ENCODE results near the gene ARF4. TPM values are rescaled to one million over a fixed set of nuclear protein-coding genes. Genes with fewer than 3 reads are reported as not detected.

ARF4 gene
- total and polyA plus RNA-seq, 2 experiments from 2014 or later, result 144 to 249 TPM

DNA sequence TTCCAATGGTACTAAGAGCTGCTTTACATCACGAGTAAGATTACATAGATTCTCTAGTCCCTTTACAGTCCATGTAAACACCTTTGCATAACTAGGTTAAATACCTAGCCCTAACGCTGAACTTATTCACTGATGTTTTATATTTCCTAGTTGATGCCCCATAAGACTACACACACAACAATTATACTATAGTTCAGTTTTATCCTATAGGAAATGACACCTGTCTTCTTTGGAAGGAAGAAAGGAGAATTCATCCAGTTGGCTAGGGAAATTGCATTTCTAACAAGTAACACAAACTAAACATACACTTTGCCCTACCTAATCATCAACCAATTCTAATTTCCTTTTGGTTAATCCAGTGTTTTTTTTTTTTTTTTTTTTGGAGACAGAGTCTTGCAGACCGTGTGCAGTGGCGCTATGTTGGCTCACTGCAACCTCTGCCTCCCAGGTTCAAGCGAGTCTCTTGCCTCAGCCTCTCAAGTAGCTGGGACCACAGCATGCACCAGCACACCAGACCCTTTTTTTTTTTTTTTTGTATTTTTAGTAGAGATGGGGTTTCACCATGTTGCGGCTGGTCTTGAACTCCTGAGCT lies 27.2 kb downstream of the ARF4 start (continued):
- TF ChIP-seq, protein P1, sequence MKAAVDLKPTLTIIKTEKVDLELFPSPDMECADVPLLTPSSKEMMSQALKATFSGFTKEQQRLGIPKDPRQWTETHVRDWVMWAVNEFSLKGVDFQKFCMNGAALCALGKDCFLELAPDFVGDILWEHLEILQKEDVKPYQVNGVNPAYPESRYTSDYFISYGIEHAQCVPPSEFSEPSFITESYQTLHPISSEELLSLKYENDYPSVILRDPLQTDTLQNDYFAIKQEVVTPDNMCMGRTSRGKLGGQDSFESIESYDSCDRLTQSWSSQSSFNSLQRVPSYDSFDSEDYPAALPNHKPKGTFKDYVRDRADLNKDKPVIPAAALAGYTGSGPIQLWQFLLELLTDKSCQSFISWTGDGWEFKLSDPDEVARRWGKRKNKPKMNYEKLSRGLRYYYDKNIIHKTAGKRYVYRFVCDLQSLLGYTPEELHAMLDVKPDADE (IDR thresholded peaks at IDR 0.05), result no peak
- TF ChIP-seq POLR2AphosphoS5 (IDR thresholded peaks at IDR 0.05; ENCODE audit: low read depth), result no peak
- no peak for TF ChIP-seq JUNB (IDR thresholded peaks at IDR 0.05; ENCODE audit: unreplicated experiment)
- no peak for TF ChIP-seq ZNF331 (CRISPR knock-in tag; IDR thresholded peaks at IDR 0.05; ENCODE audit: low read depth)
- no peak for TF ChIP-seq CREB1 (CRISPR knock-in tag; IDR thresholded peaks at IDR 0.05; ENCODE audit: low read depth)
- no peak for TF ChIP-seq NANOG (IDR thresholded peaks at IDR 0.05; ENCODE audit: borderline replicate concordance)
- TF ChIP-seq ZNF114 (CRISPR knock-in tag; IDR thresholded peaks at IDR 0.05), result no peak

DNA sequence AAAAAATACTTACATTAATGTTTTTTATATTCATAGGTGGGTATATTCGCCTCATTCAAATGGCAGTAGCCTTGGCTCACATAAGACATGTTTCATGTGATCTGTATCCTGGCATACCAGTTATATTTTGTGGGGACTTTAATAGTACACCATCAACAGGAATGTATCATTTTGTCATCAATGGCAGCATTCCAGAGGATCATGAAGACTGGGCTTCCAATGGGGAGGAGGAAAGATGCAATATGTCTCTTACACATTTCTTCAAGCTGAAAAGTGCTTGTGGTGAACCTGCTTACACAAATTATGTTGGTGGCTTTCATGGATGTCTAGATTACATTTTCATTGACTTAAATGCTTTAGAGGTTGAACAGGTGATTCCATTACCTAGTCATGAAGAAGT lies 37.6 kb downstream of the ARF4 start:
- Mint-ChIP-seq H3K36me3 (ENCODE audit: low read depth) (peaks cover 19% of the 10 kb centered on the region), H3K4me1 (peaks cover 17% of the 10 kb centered on the region; the same call in 2 of the 3 replicates), H3K4me3 (no peak overlapping the region), H3K27ac (no peak overlapping the region), H3K27me3 (ENCODE audit: insufficient read depth, low read depth, poor library complexity) (peaks cover 4% of the 10 kb centered on the region), H3K9me3 (no peaks in the 10 kb centered on the region)
- Histone ChIP-seq H3K9me2 (ENCODE audit: insufficient read depth) (no peaks in the 10 kb centered on the region), H4K20me1 (replicated peaks; ENCODE audit: insufficient read depth) (0 out of 2 replicates have a peak, but pooled peaks cover 4% of the 10 kb centered on the region), H3K4me2 (no peak overlapping the region), H3F3A (replicated peaks; ENCODE audit: low read depth) (peaks cover 12% of the 10 kb centered on the region; the same call in 1 of the 2 replicates), H3K4me3 (no peak overlapping the region), H2AFZ (no peak overlapping the region), H3K27ac (ENCODE audit: low read depth) (no peak overlapping the region), H3K4me1 (ENCODE audit: insufficient read depth) (peaks cover 9% of the 10 kb centered on the region), H3K36me3 (ENCODE audit: insufficient read depth) (no peaks in the 10 kb centered on the region; the same call in 1 of the 2 replicates), H3K79me2 (replicated peaks; ENCODE audit: insufficient read depth) (peaks cover 17% of the 10 kb centered on the region), H3K27me3 (ENCODE audit: insufficient read depth) (peaks cover 14% of the 10 kb centered on the region; the same call in 1 of the 2 replicates)
- ATAC-seq (no peak), DNase-seq (ENCODE audit: low spot score) (no peak)
- TF ChIP-seq EZH2 (IDR thresholded peaks at IDR 0.05; ENCODE audit: low read depth, unreplicated experiment), result no peak
- TF ChIP-seq POLR2AphosphoS5 (IDR thresholded peaks at IDR 0.05; ENCODE audit: low read depth), result no peak
- TF ChIP-seq, protein P2, sequence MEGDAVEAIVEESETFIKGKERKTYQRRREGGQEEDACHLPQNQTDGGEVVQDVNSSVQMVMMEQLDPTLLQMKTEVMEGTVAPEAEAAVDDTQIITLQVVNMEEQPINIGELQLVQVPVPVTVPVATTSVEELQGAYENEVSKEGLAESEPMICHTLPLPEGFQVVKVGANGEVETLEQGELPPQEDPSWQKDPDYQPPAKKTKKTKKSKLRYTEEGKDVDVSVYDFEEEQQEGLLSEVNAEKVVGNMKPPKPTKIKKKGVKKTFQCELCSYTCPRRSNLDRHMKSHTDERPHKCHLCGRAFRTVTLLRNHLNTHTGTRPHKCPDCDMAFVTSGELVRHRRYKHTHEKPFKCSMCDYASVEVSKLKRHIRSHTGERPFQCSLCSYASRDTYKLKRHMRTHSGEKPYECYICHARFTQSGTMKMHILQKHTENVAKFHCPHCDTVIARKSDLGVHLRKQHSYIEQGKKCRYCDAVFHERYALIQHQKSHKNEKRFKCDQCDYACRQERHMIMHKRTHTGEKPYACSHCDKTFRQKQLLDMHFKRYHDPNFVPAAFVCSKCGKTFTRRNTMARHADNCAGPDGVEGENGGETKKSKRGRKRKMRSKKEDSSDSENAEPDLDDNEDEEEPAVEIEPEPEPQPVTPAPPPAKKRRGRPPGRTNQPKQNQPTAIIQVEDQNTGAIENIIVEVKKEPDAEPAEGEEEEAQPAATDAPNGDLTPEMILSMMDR (conservative IDR thresholded peaks at IDR 0.05; ENCODE audit: low read depth in 2 of 2), result no peak
- TF ChIP-seq, protein P3, sequence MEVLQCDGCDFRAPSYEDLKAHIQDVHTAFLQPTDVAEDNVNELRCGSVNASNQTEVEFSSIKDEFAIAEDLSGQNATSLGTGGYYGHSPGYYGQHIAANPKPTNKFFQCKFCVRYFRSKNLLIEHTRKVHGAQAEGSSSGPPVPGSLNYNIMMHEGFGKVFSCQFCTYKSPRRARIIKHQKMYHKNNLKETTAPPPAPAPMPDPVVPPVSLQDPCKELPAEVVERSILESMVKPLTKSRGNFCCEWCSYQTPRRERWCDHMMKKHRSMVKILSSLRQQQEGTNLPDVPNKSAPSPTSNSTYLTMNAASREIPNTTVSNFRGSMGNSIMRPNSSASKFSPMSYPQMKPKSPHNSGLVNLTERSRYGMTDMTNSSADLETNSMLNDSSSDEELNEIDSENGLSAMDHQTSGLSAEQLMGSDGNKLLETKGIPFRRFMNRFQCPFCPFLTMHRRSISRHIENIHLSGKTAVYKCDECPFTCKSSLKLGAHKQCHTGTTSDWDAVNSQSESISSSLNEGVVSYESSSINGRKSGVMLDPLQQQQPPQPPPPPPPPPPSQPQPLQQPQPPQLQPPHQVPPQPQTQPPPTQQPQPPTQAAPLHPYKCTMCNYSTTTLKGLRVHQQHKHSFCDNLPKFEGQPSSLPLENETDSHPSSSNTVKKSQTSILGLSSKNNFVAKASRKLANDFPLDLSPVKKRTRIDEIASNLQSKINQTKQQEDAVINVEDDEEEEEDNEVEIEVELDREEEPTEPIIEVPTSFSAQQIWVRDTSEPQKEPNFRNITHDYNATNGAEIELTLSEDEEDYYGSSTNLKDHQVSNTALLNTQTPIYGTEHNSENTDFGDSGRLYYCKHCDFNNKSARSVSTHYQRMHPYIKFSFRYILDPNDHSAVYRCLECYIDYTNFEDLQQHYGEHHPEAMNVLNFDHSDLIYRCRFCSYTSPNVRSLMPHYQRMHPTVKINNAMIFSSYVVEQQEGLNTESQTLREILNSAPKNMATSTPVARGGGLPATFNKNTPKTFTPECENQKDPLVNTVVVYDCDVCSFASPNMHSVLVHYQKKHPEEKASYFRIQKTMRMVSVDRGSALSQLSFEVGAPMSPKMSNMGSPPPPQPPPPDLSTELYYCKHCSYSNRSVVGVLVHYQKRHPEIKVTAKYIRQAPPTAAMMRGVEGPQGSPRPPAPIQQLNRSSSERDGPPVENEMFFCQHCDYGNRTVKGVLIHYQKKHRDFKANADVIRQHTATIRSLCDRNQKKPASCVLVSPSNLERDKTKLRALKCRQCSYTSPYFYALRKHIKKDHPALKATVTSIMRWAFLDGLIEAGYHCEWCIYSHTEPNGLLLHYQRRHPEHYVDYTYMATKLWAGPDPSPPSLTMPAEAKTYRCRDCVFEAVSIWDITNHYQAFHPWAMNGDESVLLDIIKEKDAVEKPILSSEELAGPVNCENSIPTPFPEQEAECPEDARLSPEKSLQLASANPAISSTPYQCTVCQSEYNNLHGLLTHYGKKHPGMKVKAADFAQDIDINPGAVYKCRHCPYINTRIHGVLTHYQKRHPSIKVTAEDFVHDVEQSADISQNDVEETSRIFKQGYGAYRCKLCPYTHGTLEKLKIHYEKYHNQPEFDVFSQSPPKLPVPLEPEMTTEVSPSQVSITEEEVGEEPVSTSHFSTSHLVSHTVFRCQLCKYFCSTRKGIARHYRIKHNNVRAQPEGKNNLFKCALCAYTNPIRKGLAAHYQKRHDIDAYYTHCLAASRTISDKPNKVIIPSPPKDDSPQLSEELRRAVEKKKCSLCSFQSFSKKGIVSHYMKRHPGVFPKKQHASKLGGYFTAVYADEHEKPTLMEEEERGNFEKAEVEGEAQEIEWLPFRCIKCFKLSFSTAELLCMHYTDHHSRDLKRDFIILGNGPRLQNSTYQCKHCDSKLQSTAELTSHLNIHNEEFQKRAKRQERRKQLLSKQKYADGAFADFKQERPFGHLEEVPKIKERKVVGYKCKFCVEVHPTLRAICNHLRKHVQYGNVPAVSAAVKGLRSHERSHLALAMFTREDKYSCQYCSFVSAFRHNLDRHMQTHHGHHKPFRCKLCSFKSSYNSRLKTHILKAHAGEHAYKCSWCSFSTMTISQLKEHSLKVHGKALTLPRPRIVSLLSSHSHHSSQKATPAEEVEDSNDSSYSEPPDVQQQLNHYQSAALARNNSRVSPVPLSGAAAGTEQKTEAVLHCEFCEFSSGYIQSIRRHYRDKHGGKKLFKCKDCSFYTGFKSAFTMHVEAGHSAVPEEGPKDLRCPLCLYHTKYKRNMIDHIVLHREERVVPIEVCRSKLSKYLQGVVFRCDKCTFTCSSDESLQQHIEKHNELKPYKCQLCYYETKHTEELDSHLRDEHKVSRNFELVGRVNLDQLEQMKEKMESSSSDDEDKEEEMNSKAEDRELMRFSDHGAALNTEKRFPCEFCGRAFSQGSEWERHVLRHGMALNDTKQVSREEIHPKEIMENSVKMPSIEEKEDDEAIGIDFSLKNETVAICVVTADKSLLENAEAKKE (CRISPR knock-in tag; IDR thresholded peaks at IDR 0.05), result no peak
- TF ChIP-seq JUNB (IDR thresholded peaks at IDR 0.05; ENCODE audit: unreplicated experiment), result no peak
- TF ChIP-seq, protein P4, sequence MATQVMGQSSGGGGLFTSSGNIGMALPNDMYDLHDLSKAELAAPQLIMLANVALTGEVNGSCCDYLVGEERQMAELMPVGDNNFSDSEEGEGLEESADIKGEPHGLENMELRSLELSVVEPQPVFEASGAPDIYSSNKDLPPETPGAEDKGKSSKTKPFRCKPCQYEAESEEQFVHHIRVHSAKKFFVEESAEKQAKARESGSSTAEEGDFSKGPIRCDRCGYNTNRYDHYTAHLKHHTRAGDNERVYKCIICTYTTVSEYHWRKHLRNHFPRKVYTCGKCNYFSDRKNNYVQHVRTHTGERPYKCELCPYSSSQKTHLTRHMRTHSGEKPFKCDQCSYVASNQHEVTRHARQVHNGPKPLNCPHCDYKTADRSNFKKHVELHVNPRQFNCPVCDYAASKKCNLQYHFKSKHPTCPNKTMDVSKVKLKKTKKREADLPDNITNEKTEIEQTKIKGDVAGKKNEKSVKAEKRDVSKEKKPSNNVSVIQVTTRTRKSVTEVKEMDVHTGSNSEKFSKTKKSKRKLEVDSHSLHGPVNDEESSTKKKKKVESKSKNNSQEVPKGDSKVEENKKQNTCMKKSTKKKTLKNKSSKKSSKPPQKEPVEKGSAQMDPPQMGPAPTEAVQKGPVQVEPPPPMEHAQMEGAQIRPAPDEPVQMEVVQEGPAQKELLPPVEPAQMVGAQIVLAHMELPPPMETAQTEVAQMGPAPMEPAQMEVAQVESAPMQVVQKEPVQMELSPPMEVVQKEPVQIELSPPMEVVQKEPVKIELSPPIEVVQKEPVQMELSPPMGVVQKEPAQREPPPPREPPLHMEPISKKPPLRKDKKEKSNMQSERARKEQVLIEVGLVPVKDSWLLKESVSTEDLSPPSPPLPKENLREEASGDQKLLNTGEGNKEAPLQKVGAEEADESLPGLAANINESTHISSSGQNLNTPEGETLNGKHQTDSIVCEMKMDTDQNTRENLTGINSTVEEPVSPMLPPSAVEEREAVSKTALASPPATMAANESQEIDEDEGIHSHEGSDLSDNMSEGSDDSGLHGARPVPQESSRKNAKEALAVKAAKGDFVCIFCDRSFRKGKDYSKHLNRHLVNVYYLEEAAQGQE (IDR thresholded peaks at IDR 0.05; ENCODE audit: unreplicated experiment), result no peak
- TF ChIP-seq ZNF114 (CRISPR knock-in tag; IDR thresholded peaks at IDR 0.05), result no peak
- TF ChIP-seq ZNF331 (CRISPR knock-in tag; IDR thresholded peaks at IDR 0.05; ENCODE audit: low read depth), result no peak

Data from GM23338 (cell line).